Stimulated activated CD4-positive, alpha-beta T cell treated with anti-CD3 and anti-CD28 coated beads, Interleukin-15, amount 100 ng/mL, for 24 hours (primary cell): ENCODE measurements around the gene ATP5F1E.

Experiments
- DNase-seq: peaks from one replicate; pipeline ENCODE4 v3.0.0-alpha.2; 2020

The ATP5F1E gene

DNA sequence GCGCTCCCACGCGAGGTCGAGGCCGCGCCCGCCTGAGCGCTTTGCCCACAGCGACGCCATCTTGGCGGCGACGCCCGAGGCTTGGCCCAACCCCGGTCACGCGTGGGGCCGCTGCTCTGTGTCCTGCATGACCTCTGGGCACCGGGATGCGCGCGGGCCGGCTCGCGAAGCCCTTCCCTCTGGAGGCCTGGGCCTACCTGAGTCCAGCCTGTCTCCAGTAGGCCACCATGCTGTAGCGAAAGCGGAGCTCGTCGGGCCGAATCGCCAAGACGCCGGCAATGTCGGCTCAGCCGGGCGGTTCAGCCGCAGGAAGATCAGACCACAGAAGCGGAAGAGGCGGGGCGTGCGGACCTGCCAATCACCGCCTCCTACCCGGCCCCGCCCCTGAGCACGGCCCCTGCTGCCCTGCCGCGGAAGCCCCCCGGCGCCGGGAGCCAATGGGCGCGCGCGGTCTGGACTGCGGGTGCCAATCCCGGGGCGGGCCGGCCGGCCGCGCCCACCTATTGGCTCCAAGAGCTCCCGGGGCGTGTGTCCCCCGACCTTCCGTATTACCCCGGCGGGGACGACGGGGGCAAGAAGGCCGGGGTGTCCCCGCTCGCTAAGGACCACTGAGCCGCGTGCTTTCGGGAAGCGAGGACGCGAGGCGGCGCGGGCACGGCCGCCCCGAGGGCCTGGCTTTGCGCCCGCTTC lies at the start of gene ATP5F1E:
Gene ATP5F1E (minus strand): TSS at position 313 of the 690 bp plus-strand sequence. CDS start 84 bp downstream, at position 229.
- DNase-seq, result peak; percentile 98

DNA sequence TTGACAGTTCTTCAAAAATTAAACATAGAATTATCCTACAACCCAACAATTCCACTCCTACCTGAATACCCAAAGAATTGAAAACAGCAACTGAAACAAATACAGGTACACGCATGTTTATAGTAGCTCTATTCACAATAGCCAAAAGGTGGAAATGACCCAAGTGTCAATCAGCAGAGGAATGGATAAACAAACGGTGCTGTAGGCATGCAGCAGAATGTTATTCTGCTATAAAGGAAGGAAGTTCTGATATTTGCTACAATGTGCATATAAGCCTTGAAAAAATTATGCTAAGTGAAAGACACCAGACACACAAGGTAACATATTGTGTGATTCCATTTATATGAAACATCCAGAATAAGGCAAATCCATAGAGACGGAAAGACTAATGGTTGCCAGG lies 48.9 kb upstream of the ATP5F1E start:
- DNase-seq, result no peak

DNA sequence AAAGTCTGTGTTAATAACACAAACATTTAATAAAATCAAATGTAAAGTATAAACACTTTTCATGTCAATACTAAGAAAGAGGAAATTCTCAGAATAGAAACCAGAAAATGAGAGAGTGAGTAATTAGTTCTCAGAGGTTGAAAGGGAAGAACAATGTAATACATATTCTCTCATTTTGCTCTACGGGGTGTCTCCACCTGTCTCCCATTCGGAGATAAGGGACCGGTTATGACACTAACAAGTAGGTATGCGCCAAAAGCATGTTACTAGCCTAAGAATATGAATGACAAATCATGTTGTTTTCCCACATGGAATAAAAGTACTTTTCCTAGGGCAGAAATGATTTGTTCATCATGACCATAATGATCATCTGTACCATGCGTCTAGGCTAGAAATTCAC lies 46.1 kb upstream of the ATP5F1E start:
- DNase-seq, result no peak

DNA sequence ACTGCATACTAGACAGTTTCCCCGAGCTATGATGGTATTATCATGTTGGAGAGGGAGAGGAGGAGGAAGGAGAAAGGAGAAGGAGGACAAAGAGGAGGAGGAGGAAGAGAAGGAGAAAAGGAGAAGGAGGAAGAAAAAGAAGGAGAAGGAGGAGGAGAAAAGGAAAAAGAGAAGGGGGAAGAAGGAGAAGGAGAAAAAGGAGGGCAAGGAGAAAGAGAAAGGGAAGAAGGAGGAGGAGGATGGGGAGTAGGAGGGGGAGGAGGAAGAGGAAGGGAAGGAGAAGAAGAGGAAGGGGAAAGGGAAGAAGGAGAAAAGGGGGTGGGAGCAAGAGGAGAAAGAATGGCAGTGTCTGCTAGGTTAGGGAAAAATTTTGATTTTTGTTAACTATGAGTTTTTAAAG lies 45.6 kb upstream of the ATP5F1E start:
- DNase-seq, result no peak

DNA sequence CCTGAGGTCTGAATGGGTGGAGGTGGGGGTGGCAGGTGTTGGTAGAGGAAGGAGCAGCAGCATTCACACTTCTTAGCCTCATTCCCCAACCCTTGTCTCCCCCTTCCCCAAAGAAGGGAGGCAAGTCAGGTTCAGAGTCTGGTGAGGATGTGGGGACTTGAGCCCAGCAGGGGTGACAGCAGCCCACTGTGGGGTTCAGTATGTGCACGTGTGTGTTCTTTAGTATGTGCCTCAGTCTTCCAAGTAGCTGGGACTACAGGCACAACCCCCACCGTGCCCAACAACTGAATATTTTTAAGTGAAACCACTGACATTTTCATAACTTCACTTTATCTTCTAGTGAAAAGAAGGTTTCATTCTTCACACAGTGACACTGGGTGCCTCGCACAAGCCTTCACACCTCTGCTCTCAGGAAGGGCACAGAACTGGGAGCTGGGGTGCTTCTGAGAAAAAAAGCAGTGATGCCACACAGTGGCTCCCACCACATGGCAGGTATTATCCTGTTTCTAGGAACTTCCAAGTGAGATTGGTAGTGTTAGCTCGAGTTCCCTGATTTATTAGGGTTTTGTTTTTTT lies 43.9 kb upstream of the ATP5F1E start:
- peak; percentile 37 for DNase-seq

DNA sequence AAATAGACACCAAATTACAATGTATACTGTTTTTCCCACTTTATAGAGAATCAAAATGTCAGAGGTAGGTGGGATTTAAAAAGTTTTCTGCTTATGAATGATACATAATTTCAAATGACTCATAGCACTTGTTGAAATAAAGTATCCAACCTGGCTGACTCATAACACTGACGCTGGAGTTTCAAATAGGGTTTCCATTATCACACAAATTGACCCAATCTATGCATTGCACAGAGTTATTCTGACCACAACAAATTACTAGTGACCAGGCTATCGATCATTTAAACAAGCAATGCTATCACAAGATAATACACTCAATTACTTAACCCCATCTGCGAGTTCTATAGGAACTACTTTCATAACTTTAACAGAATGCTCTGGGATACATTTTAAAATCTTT lies 42.3 kb upstream of the ATP5F1E start:
- DNase-seq, result peak; percentile 15

DNA sequence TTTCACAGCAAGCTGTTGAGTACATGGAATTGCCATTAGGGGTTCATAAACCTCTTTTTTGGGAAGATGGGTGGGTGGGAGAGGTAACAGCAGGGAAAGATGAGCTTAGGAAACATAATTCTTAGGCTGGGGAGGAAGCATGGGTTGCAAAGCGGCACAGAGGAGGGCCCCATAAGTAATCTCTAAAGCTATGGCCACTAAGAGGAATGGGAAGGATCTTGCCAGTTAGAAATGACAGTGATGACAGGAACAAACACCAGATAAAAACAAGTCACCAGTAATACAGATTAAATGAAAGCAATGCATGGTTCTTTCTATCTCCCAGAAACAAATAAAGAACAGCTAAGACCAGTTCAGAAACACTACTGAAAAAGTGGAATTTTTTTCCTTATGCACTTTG lies 41.4 kb upstream of the ATP5F1E start:
- DNase-seq, result no peak

DNA sequence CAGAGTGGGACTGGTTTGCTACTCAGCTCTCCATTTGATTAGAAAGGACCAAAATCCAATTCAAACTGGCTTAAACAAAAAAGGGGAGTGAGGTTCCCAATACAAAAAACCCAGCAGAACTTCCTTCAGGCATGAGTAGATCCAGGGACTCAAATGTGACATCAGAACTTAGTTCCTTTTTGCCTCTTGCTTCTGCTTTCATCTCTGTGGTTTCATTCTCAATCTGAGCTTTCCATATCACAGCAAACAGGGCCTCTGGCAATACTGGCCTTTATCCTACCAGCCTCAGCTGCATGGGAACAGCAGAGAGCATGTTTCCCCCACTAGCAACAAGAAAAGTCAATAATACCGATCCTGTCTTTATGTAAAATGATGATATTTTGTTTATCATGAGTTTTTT lies 39.1 kb upstream of the ATP5F1E start:
- no peak for DNase-seq

DNA sequence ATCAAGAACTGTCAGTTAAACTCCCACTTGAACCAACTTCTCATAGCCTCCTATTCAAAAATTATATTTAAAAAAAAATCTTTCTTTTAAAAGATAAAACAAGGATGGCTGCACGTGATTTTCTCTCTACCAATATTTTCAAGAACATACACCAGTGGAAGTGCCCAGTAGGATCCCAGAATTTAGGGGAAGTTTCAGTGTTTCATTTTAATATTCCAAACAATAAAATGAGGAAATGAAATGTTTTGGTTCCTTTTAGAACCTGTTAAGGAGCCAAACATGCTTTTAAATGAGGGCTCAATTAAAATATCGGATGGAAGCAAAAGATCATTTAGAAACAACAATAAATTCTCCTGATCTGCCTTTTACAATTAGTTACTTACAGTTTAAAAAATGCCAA lies 36.9 kb upstream of the ATP5F1E start:
- DNase-seq, result no peak

DNA sequence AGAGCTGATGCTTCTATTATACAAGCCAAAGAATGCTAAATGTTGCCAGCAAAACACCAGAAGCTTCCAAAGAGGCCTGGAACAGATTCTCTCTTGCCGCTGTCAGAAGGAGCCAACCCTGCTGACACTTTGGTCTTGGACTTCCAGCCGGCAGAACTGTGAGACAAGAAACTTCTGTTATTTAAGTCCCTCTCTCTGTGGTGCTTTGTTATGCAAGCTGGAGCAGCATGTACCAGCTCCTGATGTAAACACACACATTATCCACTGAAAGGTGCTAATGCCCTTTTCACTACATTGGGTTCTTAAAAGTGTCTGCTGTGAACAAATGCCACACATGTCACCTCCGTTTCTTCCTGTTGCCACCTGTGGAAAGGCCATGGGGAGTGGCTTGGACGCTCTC lies 36.4 kb upstream of the ATP5F1E start:
- DNase-seq, result no peak

DNA sequence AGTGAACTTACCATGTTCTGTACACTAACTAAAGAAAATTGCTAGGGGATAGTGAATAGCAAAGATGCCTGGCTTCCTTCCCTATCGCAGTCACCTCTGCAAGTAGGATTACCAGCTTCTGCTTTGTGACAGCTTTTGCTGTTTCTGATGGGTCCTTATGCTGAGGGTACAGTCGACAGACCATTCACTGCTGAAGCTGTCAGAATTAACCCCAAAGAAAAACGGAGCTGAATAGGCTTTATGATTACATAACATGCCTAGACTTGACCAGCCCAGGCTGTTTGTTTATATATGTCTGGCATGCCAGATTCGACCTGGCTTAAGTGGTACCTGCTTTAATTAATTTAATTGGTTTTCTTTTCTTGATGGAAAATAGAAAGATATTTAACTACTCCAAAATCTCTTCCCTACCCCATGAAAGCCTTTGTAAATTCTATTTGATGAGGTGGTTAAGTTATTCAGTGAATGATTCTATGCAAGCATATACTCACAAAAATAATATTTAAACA lies 32.1 kb upstream of the ATP5F1E start:
- no peak for DNase-seq

DNA sequence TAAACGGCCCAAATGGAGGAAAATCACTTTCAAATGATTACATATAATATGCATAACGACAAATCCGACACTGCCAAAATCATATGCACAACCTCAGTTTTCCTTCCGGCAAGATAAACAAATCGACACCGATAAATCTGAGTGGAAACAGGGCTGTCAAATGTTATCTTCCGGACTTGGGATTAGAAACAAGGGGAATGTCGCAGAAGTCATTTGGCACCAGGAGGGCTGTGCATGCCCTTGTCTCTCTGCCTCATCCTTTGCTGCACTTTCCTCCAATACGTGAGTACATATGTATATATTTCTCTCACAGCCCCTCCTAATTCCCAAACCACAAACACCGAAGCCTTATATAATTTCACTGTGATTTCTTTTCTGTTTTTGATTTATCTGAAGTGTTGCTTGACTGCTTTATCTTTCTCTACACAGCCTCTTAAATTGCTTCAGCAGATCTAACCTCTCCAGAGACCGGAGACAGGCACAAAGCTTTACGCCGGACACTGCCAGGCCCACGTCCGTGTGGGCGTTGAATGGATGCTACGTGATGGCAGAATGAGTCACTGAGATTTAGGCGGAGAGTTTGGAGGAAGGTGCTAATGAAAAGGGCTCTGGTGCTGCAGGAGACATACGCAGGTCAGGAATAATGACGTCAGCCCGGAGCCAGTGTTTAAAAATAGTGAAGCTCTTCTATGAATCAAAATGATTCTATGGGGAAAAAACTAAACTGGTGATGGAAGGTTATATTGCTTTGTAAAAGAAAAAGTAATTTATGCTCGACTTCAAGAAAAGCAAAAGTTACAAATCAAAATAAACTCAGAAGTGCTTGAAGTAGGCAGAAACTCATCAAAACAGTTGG lies 31.5 kb upstream of the ATP5F1E start:
- DNase-seq, result no peak

DNA sequence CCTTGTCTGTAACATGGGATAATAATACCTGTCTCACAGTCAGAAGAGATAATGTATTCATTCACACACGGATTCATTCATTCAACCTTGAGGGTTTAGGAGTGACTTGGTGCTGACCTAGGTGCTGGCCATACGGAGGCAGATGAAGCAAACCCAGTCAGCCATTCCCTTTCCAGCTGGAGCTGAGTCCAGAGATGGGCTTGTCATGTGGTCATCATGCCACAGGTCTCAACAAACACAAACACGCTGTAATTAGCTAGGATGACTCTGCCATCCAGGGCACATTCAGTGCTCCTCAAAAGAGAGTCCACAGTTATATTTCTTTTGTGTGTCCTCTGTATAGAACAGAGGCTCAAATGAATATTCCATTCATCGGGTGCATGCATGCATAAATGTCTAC lies 29.9 kb upstream of the ATP5F1E start:
- DNase-seq, result no peak

DNA sequence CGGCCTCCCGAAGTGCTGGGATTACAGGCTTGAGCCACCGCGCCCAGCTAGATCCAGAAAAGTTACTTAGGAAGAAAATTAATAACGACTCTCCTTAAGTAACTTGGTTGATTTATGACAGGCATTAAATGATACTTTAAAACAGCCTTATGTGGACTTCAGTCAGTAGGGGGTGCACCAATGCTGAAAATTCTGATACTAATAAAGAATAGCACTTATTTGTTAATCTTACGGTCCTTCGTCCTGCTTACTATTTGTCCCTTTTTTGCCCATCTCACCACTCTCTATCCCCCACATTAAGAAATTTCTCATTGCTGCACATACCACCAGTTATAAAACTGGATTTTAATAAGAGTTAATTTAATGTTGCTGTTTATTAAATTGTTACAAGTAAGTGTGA lies 23.2 kb upstream of the ATP5F1E start:
- DNase-seq, result no peak

DNA sequence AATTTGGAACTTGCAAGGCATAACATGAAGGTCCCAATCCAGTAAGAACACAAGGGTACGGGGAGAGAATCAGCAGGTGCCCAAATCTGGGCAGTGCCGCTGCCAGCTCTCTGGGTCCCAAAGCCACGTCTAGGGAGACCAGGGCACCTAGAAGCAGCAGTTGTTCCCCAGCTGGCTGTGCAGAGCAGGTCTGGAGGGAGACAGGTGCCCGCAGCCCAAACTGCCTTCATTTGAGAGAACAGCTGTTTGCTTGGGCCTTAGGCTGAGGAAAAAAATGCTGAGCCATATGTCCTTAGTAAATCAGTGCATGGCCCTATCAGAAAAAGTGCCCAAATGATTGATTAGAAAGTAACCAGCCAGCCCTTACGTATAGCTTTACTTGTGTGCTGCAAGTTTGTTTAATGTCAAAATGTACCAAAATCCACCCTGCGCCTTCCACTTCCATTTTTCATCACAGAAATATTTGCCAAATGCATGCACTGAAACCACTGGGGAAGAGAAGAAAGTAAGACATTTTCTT lies 19.6 kb upstream of the ATP5F1E start:
- no peak for DNase-seq

DNA sequence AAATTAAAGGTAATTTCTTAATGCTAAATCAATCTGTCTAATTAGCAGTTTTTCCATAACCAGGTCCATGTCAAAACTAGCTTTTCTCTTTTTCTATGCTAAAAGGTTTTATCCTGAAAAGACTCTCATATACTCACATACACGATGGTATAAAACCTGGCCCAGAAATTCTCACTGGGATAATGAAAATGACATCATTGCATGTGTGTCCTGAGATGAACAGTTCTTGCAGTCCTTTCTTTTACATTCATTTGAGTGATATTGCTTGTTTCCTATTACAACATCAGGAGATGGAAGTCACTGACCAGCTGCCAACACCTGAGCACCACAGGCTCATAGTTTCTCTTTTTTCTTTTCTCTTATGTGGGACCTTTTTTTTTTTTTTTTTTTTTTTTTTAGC lies 18.3 kb upstream of the ATP5F1E start:
- no peak for DNase-seq

DNA sequence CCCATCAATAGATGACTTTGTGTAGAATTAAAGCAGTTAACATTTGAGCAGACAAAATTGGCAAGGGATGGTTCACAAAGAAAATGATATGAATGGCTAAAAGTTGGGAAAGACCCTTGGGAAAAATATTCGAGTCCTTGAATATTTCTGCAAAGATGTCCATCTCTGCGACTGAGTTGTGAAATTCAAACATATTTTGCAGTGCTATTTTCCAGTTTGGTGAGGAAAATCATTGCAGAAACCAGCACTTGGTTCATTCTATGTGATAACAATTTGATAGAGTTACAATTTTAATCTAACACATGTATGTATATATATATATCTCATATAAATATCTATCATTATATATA lies 16.5 kb upstream of the ATP5F1E start:
- DNase-seq, result no peak

DNA sequence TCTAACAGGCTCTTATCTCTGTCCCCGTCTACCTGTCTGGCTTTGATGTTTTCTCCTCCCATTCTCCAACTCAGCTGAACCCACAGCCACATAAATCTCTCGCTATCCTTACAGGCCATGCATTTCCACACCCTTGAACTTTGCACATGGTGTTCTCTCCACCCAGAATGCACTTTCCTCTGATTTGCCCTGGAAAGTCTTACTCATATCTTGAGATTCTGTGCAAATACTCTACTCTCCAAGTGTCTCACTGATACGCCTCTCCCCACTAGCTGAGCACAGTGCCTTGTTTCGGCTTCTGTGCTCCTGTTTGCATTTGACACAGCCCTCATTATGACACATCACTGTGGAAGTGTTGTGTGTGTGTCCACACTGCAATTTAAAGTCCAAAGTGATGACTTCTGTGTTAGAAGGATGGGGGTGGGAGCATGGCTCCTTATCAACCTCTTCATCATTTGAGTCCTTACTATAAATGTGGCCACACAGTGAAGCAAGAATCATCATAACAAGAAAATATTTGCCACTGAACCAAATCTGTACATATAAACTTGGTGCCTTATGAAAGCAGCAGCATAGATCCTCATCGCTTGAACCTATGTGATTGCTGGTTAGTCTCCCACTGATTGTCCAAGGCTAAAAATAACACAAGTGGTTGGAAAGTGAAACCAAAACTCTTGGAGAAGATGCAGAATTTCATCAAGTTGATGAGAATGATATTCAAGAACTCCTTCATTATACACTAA lies 16.0 kb upstream of the ATP5F1E start:
- peak; percentile 37 for DNase-seq

DNA sequence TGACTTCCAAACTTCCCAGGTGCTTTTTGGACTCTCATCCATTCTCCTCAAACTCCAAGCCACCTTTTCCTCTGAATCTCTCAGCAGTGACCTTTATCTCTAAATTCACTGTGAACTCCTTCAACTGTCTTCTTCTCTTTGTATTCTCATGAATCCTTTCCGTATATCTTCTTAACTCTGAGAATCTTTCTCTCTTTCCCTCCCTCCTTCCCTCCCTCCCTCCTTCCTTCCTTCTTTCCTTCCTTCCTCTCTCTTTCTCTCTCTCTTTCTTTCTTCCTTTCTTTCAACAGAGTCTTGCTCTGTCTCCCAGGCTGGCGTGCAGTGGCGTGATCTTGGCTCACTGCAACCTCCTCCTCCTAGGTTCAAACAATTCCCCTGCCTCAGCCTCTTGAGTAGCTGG lies 14.7 kb upstream of the ATP5F1E start:
- no peak for DNase-seq

DNA sequence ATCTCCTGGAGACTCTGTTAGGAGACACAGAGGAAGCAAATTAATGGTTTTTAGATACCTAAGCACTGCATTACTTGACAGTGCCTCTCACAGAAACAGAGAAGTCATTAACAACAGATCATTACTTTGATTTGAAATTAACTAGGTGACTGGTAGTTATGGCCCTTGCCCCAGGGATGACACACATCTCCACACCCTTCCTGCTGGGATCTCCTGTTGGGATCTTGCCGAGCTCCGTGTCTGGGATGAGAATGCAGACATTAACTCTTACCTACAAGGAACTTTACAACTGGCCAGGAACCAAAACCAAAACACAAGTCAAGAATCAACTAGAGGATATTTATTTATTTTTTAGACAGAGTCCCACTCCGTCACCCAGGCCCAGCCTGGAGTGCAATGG lies 12.7 kb upstream of the ATP5F1E start:
- no peak for DNase-seq

DNA sequence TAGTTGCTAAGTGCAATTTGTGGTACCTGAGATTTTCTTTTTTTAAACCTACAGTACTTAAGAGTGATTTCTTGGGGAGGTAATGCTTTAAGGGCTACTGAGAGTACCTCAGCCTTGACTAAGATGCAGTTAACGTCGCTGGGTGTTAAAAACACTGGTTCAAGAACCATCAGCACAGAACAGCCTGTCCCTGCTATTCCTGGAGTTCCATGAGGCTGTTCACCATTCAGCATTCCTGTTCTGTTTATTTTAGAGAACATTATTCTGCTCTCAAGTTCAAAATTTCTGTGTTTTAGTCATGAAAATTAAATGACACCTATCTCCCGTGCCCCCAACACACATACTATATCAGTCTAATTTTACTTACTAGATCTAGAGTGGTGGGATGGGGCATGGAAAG lies 12.2 kb upstream of the ATP5F1E start:
- no peak for DNase-seq

DNA sequence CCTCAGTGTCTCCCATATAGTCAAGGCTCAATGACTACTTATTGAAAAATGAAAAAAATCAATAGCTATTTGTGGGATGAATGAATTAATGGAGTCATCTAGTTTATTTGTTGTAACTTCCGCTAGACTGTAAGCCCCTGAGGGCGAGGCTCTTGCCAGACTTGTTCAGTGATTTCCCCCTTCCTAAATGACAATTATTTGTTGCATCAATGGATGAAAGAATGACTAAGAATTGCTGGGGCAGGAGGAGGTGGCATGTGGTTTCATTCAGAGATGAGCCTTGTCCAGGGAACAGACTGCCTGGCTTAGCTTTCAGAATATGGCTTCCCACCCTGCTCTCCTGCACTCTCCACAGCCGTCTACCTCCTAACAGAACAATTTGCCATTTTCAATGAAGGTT lies 11.6 kb upstream of the ATP5F1E start:
- DNase-seq, result peak; percentile 15
